Loucy (cell line): ENCODE data around the gene EFNA4.

ENCODE experiments used
- H2AFZ ChIP-seq: fragments of 200-600 bp; sonication (generic); 2 replicates; pipeline ENCODE4 v1.6.0; 2016; ENCODE audit warnings: antibody characterized with exemption, mild to moderate bottlenecking, low read length, moderate library complexity
- H3F3A ChIP-seq: fragments of 200-600 bp; 2 replicates; pipeline ENCODE4 v1.6.0; 2016; ENCODE audit warnings: antibody characterized with exemption, low read depth, mild to moderate bottlenecking
- H3K27me3 ChIP-seq: fragments of 200-600 bp; sonication (generic); 2 replicates; pipeline ENCODE4 v1.6.1; 2014; ENCODE audit warnings: low read length, mild to moderate bottlenecking; ENCODE audit not compliant: insufficient read depth, poor library complexity, severe bottlenecking
- H3K36me3 ChIP-seq: fragments of 200-600 bp; sonication (generic); 2 replicates; pipeline ENCODE4 v1.6.1; 2016; ENCODE audit warnings: low read length; ENCODE audit not compliant: insufficient read depth
- H3K4me1 ChIP-seq: fragments of 200-600 bp; sonication (generic); 2 replicates; pipeline ENCODE4 v1.5.1; 2014; ENCODE audit warnings: low read length, mild to moderate bottlenecking; ENCODE audit not compliant: insufficient read depth, poor library complexity, severe bottlenecking
- H3K4me2 ChIP-seq: fragments of 200-600 bp; sonication (generic); 2 replicates; pipeline ENCODE4 v1.6.0; 2014; ENCODE audit warnings: antibody characterized with exemption, low read length, low read depth, mild to moderate bottlenecking; ENCODE audit not compliant: poor library complexity, severe bottlenecking
- H3K4me3 ChIP-seq: fragments of 200-600 bp; sonication (generic); 2 replicates; pipeline ENCODE4 v1.5.1; 2014; ENCODE audit warnings: low read length, mild to moderate bottlenecking, mixed read lengths; ENCODE audit not compliant: poor library complexity, severe bottlenecking
- H3K79me2 ChIP-seq: fragments of 200-600 bp; sonication (generic); 2 replicates; pipeline ENCODE4 v1.6.1; 2014; ENCODE audit warnings: low read length; ENCODE audit not compliant: insufficient read depth
- H3K9ac ChIP-seq: fragments of 200-600 bp; sonication (generic); 2 replicates; pipeline ENCODE4 v1.6.0; 2014; ENCODE audit warnings: mild to moderate bottlenecking, low read depth, low read length, moderate library complexity; ENCODE audit not compliant: poor library complexity, severe bottlenecking
- H3K9me2 ChIP-seq: fragments of 200-600 bp; sonication (generic); replicated peaks from 2 replicates; pipeline ENCODE4 v1.6.1; 2016; ENCODE audit warnings: low read depth, low read length, mixed read lengths
- H3K9me3 ChIP-seq: fragments of 200-600 bp; sonication (generic); 2 replicates; pipeline ENCODE4 v1.6.1; 2014; ENCODE audit warnings: mild to moderate bottlenecking, antibody characterized with exemption, low read length, low read depth; ENCODE audit not compliant: insufficient read depth
- H4K20me1 ChIP-seq: fragments of 200-600 bp; sonication (generic); 2 replicates; pipeline ENCODE4 v1.6.0; 2014; ENCODE audit warnings: antibody characterized with exemption, low read length, mild to moderate bottlenecking; ENCODE audit not compliant: insufficient read depth, poor library complexity, severe bottlenecking
- EZH2phosphoT487 ChIP-seq: fragments of 200-600 bp; IDR thresholded peaks from 2 replicates; pipeline ENCODE4 v1.6.1; 2018; ENCODE audit warnings: antibody characterized with exemption, mild to moderate bottlenecking, moderate library complexity, borderline replicate concordance
- TF ChIP-seq, protein P1 (sequence below): fragments of 200-600 bp; sonication (generic); conservative IDR thresholded peaks from 2 replicates; pipeline ENCODE4 v1.5.1; 2014; ENCODE audit warnings: mild to moderate bottlenecking, antibody characterized with exemption, low read length

EFNA4 gene

DNA sequence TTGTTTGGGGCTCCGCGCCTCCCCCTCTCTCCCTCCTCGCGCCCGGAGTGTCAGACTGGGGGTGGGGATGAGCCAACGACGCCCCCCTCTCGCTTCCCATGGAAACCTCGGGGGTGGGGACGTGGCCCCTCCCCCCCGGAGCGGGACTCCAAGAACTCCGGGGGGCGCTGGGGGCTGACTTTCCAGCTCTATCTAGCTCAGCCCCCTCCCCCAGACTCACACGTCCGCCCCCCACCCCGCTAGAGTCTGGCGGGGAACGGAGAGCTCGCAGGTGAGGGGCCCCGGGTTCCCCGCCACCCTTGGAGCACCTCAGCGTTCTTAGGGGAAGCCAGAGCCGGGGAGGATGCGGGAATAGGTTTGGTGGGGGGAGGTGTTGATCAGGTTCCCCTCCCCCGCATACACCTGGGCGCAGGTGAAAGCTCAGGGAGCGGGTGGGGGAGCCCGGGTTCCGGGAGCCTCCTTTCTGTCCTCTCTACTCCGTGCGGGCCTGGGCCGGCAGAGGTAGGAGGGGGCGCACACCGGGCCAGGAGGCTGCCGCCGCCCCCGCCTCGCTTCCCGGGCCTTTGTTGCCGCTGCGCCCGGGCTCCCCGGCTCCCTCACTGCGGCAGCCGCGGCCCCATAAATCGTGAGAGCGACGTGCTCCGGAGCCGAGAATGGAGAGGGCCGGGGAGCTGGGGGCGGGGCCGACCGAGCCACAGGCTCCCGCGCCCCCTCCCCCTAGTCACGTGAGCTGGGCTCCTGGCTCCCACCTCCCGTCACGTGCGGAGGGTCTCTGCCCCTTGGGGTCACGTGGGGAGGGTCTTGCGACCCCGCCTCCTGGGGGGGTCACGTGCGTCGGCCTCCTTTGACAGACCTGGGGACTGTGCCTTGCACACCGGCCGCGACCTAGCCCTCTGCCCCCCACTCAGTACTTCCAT, 17.0 kb downstream of the EFNA4 start:
- peaks cover 11% of the 10 kb centered on the region; the same call in 1 of the 2 replicates for H3F3A ChIP-seq
- H3K9me3 ChIP-seq, result no peaks in the 10 kb centered on the region
- H3K9me2 ChIP-seq, result no peaks in the 10 kb centered on the region
- no peaks in the 10 kb centered on the region; the same call in 1 of the 2 replicates for H3K79me2 ChIP-seq
- peak overlapping the region; percentile 77 for H3K4me3 ChIP-seq
- H3K9ac ChIP-seq, result peak overlapping the region; percentile 74
- peaks cover 2% of the 10 kb centered on the region for H4K20me1 ChIP-seq
- TF ChIP-seq, protein P1, sequence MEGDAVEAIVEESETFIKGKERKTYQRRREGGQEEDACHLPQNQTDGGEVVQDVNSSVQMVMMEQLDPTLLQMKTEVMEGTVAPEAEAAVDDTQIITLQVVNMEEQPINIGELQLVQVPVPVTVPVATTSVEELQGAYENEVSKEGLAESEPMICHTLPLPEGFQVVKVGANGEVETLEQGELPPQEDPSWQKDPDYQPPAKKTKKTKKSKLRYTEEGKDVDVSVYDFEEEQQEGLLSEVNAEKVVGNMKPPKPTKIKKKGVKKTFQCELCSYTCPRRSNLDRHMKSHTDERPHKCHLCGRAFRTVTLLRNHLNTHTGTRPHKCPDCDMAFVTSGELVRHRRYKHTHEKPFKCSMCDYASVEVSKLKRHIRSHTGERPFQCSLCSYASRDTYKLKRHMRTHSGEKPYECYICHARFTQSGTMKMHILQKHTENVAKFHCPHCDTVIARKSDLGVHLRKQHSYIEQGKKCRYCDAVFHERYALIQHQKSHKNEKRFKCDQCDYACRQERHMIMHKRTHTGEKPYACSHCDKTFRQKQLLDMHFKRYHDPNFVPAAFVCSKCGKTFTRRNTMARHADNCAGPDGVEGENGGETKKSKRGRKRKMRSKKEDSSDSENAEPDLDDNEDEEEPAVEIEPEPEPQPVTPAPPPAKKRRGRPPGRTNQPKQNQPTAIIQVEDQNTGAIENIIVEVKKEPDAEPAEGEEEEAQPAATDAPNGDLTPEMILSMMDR, result no peak
- TF ChIP-seq EZH2phosphoT487, result no peak
- no peaks in the 10 kb centered on the region for H3K27me3 ChIP-seq
- H3K36me3 ChIP-seq, result no peaks in the 10 kb centered on the region
- H3K4me2 ChIP-seq, result peak overlapping the region; percentile 92
- peaks cover 54% of the 10 kb centered on the region for H3K4me1 ChIP-seq
- H2AFZ ChIP-seq, result peak overlapping the region; percentile 63

GRCh38 chr1:155081472-155082300, 18.1 kb downstream of the EFNA4 start:
- Histone ChIP-seq H3K9me3 (no peaks in the 10 kb centered on the region), H3F3A (peaks cover 11% of the 10 kb centered on the region; the same call in 1 of the 2 replicates), H4K20me1 (peaks cover 5% of the 10 kb centered on the region), H3K36me3 (no peaks in the 10 kb centered on the region), H3K4me3 (peak overlapping the region; percentile 77), H3K4me1 (peaks cover 52% of the 10 kb centered on the region), H3K79me2 (peaks cover 6% of the 10 kb centered on the region; the same call in 1 of the 2 replicates), H3K4me2 (peak overlapping the region; percentile 92), H3K9me2 (no peaks in the 10 kb centered on the region), H3K27me3 (no peaks in the 10 kb centered on the region), H2AFZ (no peak overlapping the region), H3K9ac (peak overlapping the region; percentile 18)
- TF ChIP-seq, protein P1, result no peak
- TF ChIP-seq EZH2phosphoT487, result no peak

DNA sequence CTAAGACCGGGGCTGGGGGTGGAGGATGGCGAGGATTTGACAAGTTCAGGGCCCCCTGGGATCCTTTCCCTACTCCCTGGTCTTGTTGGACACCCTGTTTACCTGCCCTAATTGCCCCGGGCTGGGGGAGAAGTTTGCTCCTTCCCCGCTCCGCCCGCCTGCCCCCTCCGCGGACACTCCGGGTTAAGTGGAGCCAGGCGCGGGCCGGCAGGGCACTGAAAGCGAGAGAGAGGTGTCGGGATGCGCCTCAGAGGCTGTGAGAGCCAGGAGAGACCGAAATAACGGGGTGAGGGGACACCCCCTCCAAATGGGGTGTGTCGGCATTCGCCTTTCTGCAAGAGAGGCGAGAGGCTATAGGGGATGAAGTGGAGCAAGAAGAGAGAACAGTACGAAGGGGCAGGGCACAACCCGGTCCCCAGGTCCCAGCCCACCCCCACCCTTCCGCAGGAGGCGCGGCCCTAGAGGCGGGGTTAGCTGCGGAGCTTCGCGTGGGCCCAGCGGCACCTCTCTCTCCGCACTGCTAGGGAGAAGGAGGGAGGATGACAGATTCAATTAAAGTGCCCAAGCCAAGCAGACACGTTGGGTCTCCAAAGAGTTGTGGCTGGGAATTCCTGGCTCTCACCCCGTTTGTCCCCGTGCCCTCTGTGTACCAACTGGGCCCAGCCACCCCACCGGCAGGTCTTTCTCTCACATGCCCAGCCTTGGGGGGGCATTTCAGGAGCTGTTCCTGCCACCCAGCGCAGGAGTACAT, 18.9 kb downstream of the EFNA4 start:
- peaks cover 50% of the 10 kb centered on the region for H3K4me1 ChIP-seq
- H3K9me3 ChIP-seq, result no peaks in the 10 kb centered on the region
- H2AFZ ChIP-seq, result no peak overlapping the region
- H3K4me2 ChIP-seq, result no peak overlapping the region
- H3K4me3 ChIP-seq, result no peak overlapping the region
- TF ChIP-seq, protein P1, result no peak
- TF ChIP-seq EZH2phosphoT487, result no peak
- peaks cover 5% of the 10 kb centered on the region for H4K20me1 ChIP-seq
- H3F3A ChIP-seq, result peaks cover 11% of the 10 kb centered on the region; the same call in 1 of the 2 replicates
- H3K36me3 ChIP-seq, result no peaks in the 10 kb centered on the region
- no peaks in the 10 kb centered on the region for H3K27me3 ChIP-seq
- no peaks in the 10 kb centered on the region for H3K9me2 ChIP-seq
- H3K79me2 ChIP-seq, result peaks cover 9% of the 10 kb centered on the region; the same call in 1 of the 2 replicates
- no peak overlapping the region for H3K9ac ChIP-seq
